Hair follicle dermal papilla cell (primary cell): ENCODE results near the gene AFF1. TPM values are rescaled to one million over a fixed set of nuclear protein-coding genes. Genes with fewer than 3 reads are reported as not detected.

ENCODE experiments used
- total RNA-seq: library from RNA; depleted of rRNA; stranded (reverse); fragments of >200 nt; gene quantifications from 2 replicates; pipeline ENCODE4 v1.2.3, GENCODE V29; 2012

Gene AFF1
- 32.1 and 35.0 TPM in 2 replicates for total RNA-seq

DNA sequence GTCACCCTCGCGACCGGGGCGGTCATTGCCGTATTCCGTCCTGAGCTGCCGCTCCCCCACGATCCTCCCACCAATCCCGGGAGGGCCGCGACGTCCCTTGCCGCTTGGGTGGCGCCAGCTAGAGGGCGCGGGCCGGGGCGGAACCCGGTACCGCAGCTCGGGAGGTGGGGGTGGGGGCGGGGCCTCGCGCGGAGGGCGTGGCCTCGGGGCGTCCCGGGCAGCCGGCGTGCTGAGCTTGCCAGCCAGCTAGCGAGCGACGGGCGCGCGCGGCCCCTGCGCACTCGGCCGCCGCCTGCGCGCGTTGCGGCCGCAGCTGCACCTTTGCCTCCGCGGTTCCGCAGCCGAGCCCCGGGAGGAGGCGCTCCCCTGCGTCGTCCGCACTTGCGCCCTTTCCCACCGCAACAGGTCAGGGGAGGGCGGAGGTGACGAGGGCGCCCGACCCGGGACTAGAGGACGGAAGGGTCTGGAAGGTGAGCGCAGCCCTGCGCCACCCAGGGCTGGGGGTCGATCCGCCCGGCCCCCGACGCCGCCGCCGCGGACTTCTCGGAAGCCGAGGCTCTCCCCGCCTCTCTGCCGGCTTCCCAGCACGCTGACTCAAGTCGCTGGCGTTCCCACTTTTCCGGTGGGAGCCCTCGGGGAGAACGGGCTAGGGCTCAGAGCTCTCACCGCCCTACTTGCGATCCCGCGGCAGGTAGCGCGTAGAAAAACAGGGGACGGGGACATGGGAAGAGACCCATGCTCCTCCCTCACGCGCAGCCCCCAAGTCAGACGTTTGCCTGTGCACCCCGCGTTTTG lies at the start of gene AFF1:
Gene AFF1, plus strand, starts transcription at position 241 of the 795 bp plus-strand sequence. CDS start 13,523 bp downstream, outside the sequence.

DNA sequence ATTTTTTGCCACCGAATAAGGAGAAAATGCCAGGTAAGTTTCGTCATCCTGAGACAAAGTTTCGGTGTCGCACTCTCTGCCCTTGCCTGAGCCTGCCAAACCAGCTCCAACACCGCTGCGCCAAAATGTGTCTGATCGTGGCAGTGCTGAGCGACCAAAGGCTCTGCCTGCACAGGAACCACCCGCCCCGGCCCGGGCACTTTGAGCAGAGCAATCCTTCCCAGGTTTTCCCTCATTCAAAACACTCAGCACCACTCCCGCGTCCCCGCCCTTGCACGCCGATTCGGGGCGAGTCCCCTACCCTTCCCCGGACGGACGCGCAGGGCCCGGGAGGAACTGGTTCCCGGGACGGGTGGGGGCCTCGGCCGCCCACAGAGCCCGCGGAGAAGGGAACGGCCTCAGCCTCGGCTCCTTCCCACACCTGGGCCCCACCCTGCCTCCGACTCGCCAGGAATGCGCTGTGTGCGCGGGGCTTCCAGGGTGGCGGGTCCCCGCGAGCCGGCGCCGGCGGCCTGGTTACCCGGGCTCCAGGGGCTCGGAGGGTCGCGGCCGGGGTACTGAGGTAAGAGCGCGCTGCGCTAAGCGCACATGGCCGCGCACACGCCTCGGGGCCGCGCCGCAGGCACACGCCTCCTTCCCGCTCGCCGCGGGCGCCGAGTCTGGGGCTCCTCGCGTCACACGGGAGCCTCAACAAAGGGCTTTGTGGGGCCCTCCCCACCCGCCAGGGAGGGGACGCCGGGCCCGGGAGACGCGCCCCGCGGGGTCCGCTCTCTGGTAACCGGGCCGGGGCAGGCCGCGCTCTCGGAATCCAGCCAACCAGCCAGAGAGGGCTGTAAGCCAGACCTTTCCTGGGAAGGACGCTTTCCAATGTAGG lies 42.8 kb upstream of the AFF1 start, which contains the start of gene C4orf36:
Gene C4orf36, minus strand, starts transcription at position 661 of the 874 bp plus-strand sequence. CDS start 902 bp downstream, outside the sequence.

Other genes with a start within 250 kb of the AFF1 start
- gene SLC10A6, start 85.6 kb upstream of the AFF1 start, total RNA-seq: 0.24 and 0.32 TPM in 2 replicates
- gene C4orf36, start 42.6 kb upstream of the AFF1 start, total RNA-seq: 1.5 TPM in 2 replicates